NB4 (cell line): ENCODE results near the gene DLL3.

Experiments
- DNase-seq: peaks from one replicate; pipeline ENCODE4 v3.0.0; 2010; ENCODE audit warnings: low read depth
- H3K4me3 ChIP-seq: one replicate; pipeline ENCODE4 v1.5.1; 2011; ENCODE audit warnings: mild to moderate bottlenecking, low read depth, low read length, moderate library complexity
- CTCF ChIP-seq: IDR thresholded peaks from one replicate; pipeline ENCODE4 v1.5.1; 2012; ENCODE audit warnings: low read depth, low read length
- MAX ChIP-seq: IDR thresholded peaks from 2 replicates; pipeline ENCODE4 v1.6.1; 2011; ENCODE audit warnings: low read depth, low read length
- MYC ChIP-seq: IDR thresholded peaks from 2 replicates; pipeline ENCODE4 v1.6.1; 2011; ENCODE audit warnings: low read depth, low read length
- POLR2A ChIP-seq: IDR thresholded peaks from 2 replicates; pipeline ENCODE4 v1.6.1; 2011; ENCODE audit warnings: mild to moderate bottlenecking; ENCODE audit not compliant: insufficient read length; ENCODE audit errors: extremely low read depth

DLL3 gene

GRCh38 chr19:39516270-39516669, 17.5 kb downstream of the DLL3 start:
- H3K4me3 ChIP-seq, result no peak overlapping the region
- TF ChIP-seq MAX (no peak), MYC (no peak), CTCF (no peak), POLR2A (no peak)
- no peak for DNase-seq

- H3K4me3 ChIP-seq, result no peak overlapping the region
- DNase-seq, result no peak
- TF ChIP-seq POLR2A (no peak), MYC (no peak), MAX (no peak), CTCF (no peak)
These were observed 18.7 kb downstream of the DLL3 start for GRCh38 chr19:39517432-39517831.

- no peak overlapping the region for H3K4me3 ChIP-seq
- no peak for DNase-seq
- TF ChIP-seq POLR2A, result no peak
- no peak for TF ChIP-seq CTCF
- no peak for TF ChIP-seq MAX
- TF ChIP-seq MYC, result no peak
These were observed 19.7 kb downstream of the DLL3 start for GRCh38 chr19:39518458-39518857.

GRCh38 chr19:39518975-39519374, 20.2 kb downstream of the DLL3 start:
- TF ChIP-seq CTCF (no peak), MAX (no peak), MYC (no peak), POLR2A (no peak)
- no peak for DNase-seq
- no peak overlapping the region for H3K4me3 ChIP-seq

- H3K4me3 ChIP-seq, result no peak overlapping the region
- no peak for DNase-seq
- no peak for TF ChIP-seq CTCF
These were observed 22.1 kb downstream of the DLL3 start for GRCh38 chr19:39520541-39521484.

- DNase-seq, result no peak
- H3K4me3 ChIP-seq, result no peak overlapping the region
- TF ChIP-seq POLR2A, result no peak
- TF ChIP-seq MYC, result no peak
- TF ChIP-seq MAX, result no peak
- no peak for TF ChIP-seq CTCF
These were observed 25.7 kb downstream of the DLL3 start for GRCh38 chr19:39524495-39524894.
